Omental fat pad (tissue), 4 donors: ENCODE data around the gene GBP7. TPM values are rescaled to one million over a fixed set of nuclear protein-coding genes. Genes with fewer than 3 reads are reported as not detected.

ENCODE experiments used
- ATAC-seq: fragments of 150-250 bp; one replicate; pipeline ENCODE4 v1.9.1; 2016; ENCODE audit warnings: mild to moderate bottlenecking, moderate library complexity; ENCODE audit not compliant: low FRiP score
- DNase-seq: peaks from one replicate; pipeline ENCODE4 v3.0.0-alpha.2; 2019; ENCODE audit warnings: low spot score
- CTCF ChIP-seq, 3 donors: fragments of 450-650 bp; IDR thresholded peaks; one replicate each; pipeline ENCODE4 v1.5.1; 2016 to 2017; ENCODE audit warnings: antibody characterized with exemption in 3 of 3, mild to moderate bottlenecking in 3 of 3, moderate library complexity in 2 of 3
- total RNA-seq, 4 donors: library from RNA; depleted of rRNA; stranded (reverse); fragments of >200 nt; gene quantifications; one replicate each; pipeline ENCODE4 v1.1.0, GENCODE V29; 2016

The GBP7 gene
- total RNA-seq, 4 donors from 2014 or later = not detected

GRCh38 chr1:89170170-89171066, 5.4 kb downstream of the GBP7 start:
- DNase-seq (no peak), ATAC-seq (no peak)
- no peak for TF ChIP-seq CTCF (IDR thresholded peaks at IDR 0.05)

- DNase-seq = no peak
- no peak for TF ChIP-seq CTCF (IDR thresholded peaks at IDR 0.05)
These were observed 6.6 kb downstream of the GBP7 start for GRCh38 chr1:89169166-89169565.

GRCh38 chr1:89167590-89168230, 8.1 kb downstream of the GBP7 start:
- TF ChIP-seq CTCF (IDR thresholded peaks at IDR 0.05) = no peak
- no peak for ATAC-seq
- no peak for DNase-seq

More at GRCh38 chr1:89169166-89169565, 6.6 kb downstream of the GBP7 start:
- ATAC-seq = no peak

GRCh38 chr1:89166705-89167104, 9.1 kb downstream of the GBP7 start:
- DNase-seq = no peak
- ATAC-seq = no peak
- TF ChIP-seq CTCF (IDR thresholded peaks at IDR 0.05) = no peak

- DNase-seq (no peak), ATAC-seq (no peak)
- no peak for TF ChIP-seq CTCF (IDR thresholded peaks at IDR 0.05)
These were observed 10.0 kb downstream of the GBP7 start for GRCh38 chr1:89165811-89166210.

- no peak for ATAC-seq
- TF ChIP-seq CTCF (IDR thresholded peaks at IDR 0.05) = no peak
- no peak for DNase-seq
These were observed 24.8 kb downstream of the GBP7 start for GRCh38 chr1:89151047-89151446.
